Thoracic aorta endothelial cell (primary cell): Measurements from ENCODE around the gene MED22. TPM values are rescaled to one million over a fixed set of nuclear protein-coding genes. Genes with fewer than 3 reads are reported as not detected.

ENCODE experiments used
- small RNA-seq: library from RNA; depleted of rRNA; stranded (forward); fragments of <200 nt; gene quantifications from one replicate; pipeline ENCODE3, GENCODE V24; 2012
- total RNA-seq: library from RNA; depleted of rRNA; stranded (reverse); fragments of >200 nt; gene quantifications from 2 replicates; pipeline ENCODE4 v1.2.3, GENCODE V29; 2012

The MED22 gene
- total RNA-seq: 13.8 and 19.4 TPM in 2 replicates

DNA sequence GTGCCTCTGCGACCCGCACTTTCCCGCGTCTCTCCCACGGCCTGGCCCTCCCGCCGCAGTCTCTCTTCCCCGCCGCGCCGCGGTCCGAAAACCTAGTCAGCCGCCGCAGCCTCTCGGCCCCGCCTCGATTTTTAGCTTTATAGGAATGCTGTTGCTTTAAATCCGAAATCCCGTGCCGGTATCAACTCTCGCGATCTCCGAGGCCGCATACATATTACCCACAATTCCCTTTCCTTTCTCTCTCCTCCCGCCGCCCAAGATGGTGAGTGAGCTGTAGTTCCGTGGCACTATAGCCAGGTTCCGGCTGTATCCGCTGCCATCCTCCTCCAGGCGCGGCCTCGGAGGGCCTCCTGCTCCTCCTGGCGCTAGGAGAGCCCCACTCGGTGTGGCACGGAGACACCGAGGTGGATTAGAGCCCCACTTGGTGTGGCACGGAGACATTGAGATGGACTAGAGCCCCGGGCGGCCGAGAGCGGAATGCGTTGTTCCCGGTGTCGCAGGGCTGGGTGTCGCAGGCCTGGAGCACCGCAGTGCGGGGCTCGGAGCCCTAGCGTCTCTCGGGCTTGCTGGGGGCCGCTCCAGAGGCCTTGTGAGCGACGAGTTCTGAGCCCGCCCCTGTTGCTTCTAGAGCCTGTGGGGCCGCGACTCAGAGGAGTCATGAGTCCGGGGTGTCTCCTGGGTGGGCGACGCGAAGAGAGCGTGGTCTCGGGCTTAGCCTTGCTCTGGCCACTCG is at the start of gene MED22, which contains the start of gene RPL7A:
MED22 (minus strand) TSS at position 147 of the 733 bp plus-strand sequence. CDS start 1,469 bp downstream, outside the sequence.
RPL7A (plus strand) TSS at position 234 of the 733 bp plus-strand sequence; CDS start at position 260, 26 bp downstream.

DNA sequence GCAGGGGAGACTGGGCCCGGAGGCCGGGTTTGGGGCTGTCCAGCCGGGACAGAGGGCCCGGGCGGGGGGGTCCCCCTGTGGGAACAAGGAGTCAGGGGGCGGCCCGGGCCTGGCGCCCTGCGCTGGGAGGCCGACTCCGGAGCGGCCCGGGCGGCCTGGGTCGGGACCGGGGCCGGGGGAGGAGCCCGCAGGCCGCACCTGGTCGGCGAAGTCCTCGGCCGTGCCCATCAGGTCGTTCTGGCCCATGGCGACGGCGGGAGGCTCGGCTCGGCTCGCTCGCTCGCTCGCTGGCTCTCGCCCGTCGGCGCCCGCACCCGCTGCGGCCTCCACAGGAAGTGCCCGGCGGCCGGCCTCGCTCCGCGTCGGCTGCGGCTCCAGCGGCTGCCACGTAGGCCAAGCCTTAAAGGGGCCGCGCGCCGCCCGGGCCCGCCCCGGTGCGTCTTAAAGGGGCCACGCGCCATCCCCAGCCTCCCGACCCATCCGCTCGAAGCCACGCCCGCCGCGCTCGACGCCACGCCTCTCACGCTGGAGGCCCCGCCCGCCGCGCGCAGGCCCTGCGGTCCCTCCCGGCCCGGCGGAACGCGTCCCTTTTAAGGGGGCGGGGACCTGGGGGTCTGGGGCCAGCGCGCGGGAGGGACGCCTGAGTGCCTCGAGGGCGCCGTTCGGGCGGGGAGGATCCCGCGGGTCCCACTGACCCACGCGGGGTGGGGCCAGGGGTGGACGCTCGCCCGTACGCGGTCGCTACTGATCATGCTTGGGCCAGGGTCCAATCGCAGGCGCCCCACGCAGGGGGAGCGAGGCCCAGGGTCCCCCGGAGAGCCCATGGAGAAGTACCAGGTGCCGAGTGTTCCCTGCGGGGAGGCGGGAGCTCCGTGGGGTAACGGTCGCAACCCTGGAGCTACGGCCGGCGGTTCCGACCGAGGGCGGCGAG is 28.1 kb upstream of the MED22 start, which contains the start of the genes STKLD1 and SURF4:
STKLD1 (plus strand) TSS at position 643 of the 931 bp plus-strand sequence; CDS start at position 751, 108 bp downstream.
SURF4 (minus strand) TSS at position 337 of the 931 bp plus-strand sequence; CDS start at position 246, 91 bp downstream.

DNA sequence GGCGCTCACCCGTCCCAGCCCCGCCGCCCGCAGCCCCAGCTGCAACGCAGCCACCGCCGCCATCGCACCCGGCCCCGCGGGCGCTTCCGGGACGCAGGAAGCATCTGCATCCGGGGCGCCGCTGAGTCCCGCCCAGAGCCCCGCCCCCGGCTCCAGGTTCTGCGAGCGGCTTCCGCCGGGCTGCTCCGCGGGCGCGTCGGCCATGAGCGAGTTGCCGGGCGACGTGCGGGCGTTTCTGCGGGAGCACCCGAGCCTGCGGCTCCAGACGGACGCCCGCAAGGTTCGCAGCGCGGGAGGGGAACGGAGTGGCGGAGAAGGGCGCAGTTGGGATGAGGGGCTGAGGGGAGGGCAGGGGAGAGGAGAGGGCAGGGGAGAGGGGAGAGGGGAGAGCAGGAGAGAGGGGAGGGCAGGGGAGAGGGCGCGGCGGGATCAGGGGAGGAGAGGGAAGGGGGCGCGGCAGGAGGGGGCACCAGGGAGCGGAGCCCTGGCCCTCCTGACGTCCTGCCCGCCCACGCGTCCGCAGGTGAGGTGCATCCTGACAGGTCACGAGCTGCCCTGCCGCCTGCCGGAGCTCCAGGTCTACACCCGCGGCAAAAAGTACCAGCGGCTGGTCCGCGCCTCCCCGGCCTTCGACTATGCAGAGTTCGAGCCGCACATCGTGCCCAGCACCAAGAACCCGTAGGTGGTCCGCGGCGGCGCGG is 8.6 kb upstream of the MED22 start, which contains the start of the genes SURF1 and SURF2:
SURF1 (minus strand) TSS at position 97 of the 701 bp plus-strand sequence; CDS start at position 63, 34 bp downstream.
SURF2 (plus strand) TSS at position 160 of the 701 bp plus-strand sequence; CDS start at position 203, 43 bp downstream.

DNA sequence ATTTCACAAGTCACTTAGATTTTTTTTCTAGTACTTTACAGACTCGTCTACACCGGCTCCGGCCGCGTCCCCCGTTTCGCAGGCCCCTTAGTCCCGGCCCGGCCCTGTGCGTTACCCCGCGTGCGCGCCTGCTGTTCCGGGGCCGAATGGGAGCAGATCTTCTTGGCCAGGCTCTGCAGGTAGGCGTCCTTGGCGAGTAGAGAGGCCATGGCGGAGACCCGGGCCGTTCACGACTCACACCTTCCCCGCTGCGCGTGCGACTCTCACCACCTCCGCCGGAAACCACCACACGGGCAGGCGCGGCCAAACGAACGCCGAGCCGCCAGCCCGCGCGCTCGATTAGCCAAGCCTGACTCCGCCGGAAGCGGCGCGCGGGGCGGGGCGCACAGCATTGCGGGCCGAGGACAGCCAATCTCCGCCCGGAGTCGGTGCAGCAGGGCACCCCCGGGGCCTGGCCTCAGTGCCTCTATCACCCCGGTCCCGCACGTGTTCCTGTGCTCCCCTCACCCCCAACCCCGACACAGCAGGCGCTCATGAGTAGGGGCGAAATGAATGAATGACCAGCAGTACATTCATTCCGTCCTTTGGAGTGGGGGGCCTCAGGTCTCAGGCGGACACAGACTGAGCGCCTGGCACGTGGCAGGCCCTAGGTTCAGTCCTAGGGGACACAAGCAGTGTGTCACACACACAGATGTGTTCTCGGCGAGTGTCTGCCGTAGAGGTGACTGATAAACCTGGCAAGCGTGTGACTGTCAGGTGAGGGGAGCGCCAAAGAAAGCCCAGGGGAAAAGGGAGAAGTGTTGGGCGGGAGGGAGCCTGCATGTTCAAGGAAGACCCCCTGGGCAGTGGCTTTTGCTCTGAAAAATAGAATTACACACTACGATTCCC is 11.8 kb downstream of the MED22 start, which contains the start of gene SURF6:
SURF6 (minus strand) TSS at position 265 of the 888 bp plus-strand sequence; CDS start at position 209, 56 bp downstream.

Small RNA genes within 50 kb of the gene (small RNA-seq; reads per million reads assigned to genes)
- gene RF00019: not detected
- gene SNORD24: not detected
- not detected for gene SNORD36A
- not detected for gene SNORD36B
- gene SNORD36C: not detected

Other genes starting within 250 kb of the MED22 start
- gene RALGDS, start 226.9 kb downstream of the MED22 start, total RNA-seq: 32.0 and 35.2 TPM in 2 replicates
- gene GBGT1, start 184.2 kb downstream of the MED22 start, total RNA-seq: 12.5 and 14.1 TPM in 2 replicates
- gene OBP2B, start 138.9 kb downstream of the MED22 start, total RNA-seq: not detected in 2 replicates
- gene ABO, start 72.9 kb downstream of the MED22 start, total RNA-seq: 0.13 and 0.22 TPM in 2 replicates
- gene SURF6, start 11.9 kb downstream of the MED22 start, total RNA-seq: 11.0 and 11.3 TPM in 2 replicates
- 2,011 and 2,560 TPM in 2 replicates for gene RPL7A, start 87 bp upstream of the MED22 start, total RNA-seq
- gene SURF1, start 8.4 kb upstream of the MED22 start, total RNA-seq: 11.3 and 21.5 TPM in 2 replicates
- 10.6 and 14.2 TPM in 2 replicates for gene SURF2, start 8.4 kb upstream of the MED22 start, total RNA-seq
- gene SURF4, start 27.9 kb upstream of the MED22 start, total RNA-seq: 271 and 325 TPM in 2 replicates
- 0.57 and 3.1 TPM in 2 replicates for gene STKLD1, start 28.2 kb upstream of the MED22 start, total RNA-seq
- gene REXO4, start 69.9 kb upstream of the MED22 start, total RNA-seq: 18.9 and 24.6 TPM in 2 replicates
- 0.53 and 0.57 TPM in 2 replicates for gene ADAMTS13, start 74.2 kb upstream of the MED22 start, total RNA-seq
- 3.0 and 4.9 TPM in 2 replicates for gene CACFD1, start 111.8 kb upstream of the MED22 start, total RNA-seq
- 19.0 and 33.8 TPM in 2 replicates for gene SLC2A6, start 131.0 kb upstream of the MED22 start, total RNA-seq
- gene MYMK, start 176.8 kb upstream of the MED22 start, total RNA-seq: not detected in 2 replicates
- not detected in 2 replicates for gene ADAMTSL2, start 186.6 kb upstream of the MED22 start, total RNA-seq